BLaER1 (cell line): ENCODE data around the gene ACOT7.
A peak's percentile ranks its signal among the peaks of the same experiment; 100 is the strongest.

Source experiments
- H3K27ac ChIP-seq: shearing (Covaris generic); formaldehyde crosslinking; 2 replicates; pipeline ENCODE4 v1.8.1; 2022
- H3K27me3 ChIP-seq: shearing (Covaris generic); formaldehyde crosslinking; 2 replicates; pipeline ENCODE4 v1.8.1; 2022
- H3K36me3 ChIP-seq: shearing (Covaris generic); formaldehyde crosslinking; 2 replicates; pipeline ENCODE4 v1.8.1; 2022
- H3K4me1 ChIP-seq: shearing (Covaris generic); formaldehyde crosslinking; 2 replicates; pipeline ENCODE4 v1.8.1; 2022
- H3K4me2 ChIP-seq: shearing (Covaris generic); formaldehyde crosslinking; 2 replicates; pipeline ENCODE4 v1.8.1; 2022
- H3K4me3 ChIP-seq: shearing (Covaris generic); formaldehyde crosslinking; 2 replicates; pipeline ENCODE4 v1.8.1; 2022
- H3K9ac ChIP-seq: shearing (Covaris generic); formaldehyde crosslinking; 2 replicates; pipeline ENCODE4 v1.8.1; 2022
- H3K9me3 ChIP-seq: shearing (Covaris generic); formaldehyde crosslinking; 2 replicates; pipeline ENCODE4 v1.8.1; 2022
- H4K20me1 ChIP-seq: shearing (Covaris generic); formaldehyde crosslinking; 2 replicates; pipeline ENCODE4 v1.8.1; 2022
- Cebpa-rat ChIP-seq: shearing (Covaris generic); IDR thresholded peaks from 2 replicates; pipeline ENCODE4 v1.8.1; 2022

The ACOT7 gene

GRCh38 chr1:6351480-6352137 lies 42.0 kb downstream of the ACOT7 start:
- Histone ChIP-seq H3K4me1 (peaks cover 34% of the 10 kb centered on the region), H3K36me3 (peaks cover 18% of the 10 kb centered on the region; the same call in 1 of the 2 replicates), H3K27me3 (no peaks in the 10 kb centered on the region), H3K4me3 (no peak overlapping the region), H3K9ac (no peak overlapping the region), H3K27ac (peak overlapping the region; percentile 13; the same call in 1 of the 2 replicates), H3K9me3 (no peaks in the 10 kb centered on the region), H3K4me2 (no peak overlapping the region), H4K20me1 (peaks cover 30% of the 10 kb centered on the region; the same call in 1 of the 2 replicates)
- no peak for TF ChIP-seq Cebpa-rat

- H3K27ac ChIP-seq = 0 out of 2 replicates have a peak overlapping the region, but pooled peaks have one; percentile 13
- H3K9me3 ChIP-seq = no peaks in the 10 kb centered on the region
- H3K4me2 ChIP-seq = no peak overlapping the region
- H3K27me3 ChIP-seq = no peaks in the 10 kb centered on the region
- no peak for TF ChIP-seq Cebpa-rat
- H3K4me1 ChIP-seq = peaks cover 34% of the 10 kb centered on the region
- H3K36me3 ChIP-seq = peaks cover 28% of the 10 kb centered on the region
- 0 out of 2 replicates have a peak overlapping the region, but pooled peaks have one; percentile 10 for H3K9ac ChIP-seq
- no peak overlapping the region for H3K4me3 ChIP-seq
- peaks cover 30% of the 10 kb centered on the region; the same call in 1 of the 2 replicates for H4K20me1 ChIP-seq
Observed at GRCh38 chr1:6350416-6351088, 43.0 kb downstream of the ACOT7 start.

GRCh38 chr1:6349254-6349943 lies 44.2 kb downstream of the ACOT7 start:
- Histone ChIP-seq H3K4me2 (peak overlapping the region; percentile 79), H3K9me3 (no peaks in the 10 kb centered on the region), H3K36me3 (peaks cover 36% of the 10 kb centered on the region), H3K4me3 (no peak overlapping the region), H3K27me3 (no peaks in the 10 kb centered on the region), H3K4me1 (peaks cover 46% of the 10 kb centered on the region), H4K20me1 (peaks cover 31% of the 10 kb centered on the region; the same call in 1 of the 2 replicates), H3K9ac (peak overlapping the region; percentile 33), H3K27ac (peak overlapping the region; percentile 68)
- no peak for TF ChIP-seq Cebpa-rat

DNA sequence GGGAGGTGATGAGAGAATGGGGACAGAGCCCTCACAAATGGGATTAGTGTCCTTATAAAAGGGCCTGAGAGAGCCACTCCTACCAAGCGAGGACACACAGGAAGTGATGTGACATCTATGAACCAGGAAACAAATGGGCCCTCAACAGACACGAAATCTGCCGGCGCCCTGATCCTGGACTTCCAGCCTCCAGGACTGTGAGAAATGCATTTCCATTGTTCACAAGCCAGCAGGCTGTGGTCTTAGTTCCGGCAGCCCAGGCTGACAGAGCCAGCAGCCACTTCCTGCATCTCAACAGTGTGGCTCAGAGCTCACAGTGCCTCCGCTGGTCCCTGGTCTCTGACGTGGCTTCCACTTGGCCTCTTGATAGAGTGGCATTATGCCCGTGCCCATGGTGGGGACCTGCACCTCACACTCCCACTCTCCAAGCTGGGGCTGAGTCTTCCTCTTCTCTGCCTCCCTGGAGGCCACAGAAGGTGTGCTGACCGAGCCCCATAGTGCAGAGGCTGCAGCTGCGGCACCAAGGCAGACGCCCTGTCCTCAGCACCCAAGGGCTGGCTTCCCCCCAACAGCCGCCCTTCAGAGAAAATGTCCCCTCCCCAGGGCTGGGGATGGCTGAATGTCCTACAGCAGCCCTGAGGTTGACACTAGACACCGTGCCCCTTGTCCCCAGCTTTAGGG lies 44.9 kb downstream of the ACOT7 start:
- Histone ChIP-seq H3K4me3 (peak overlapping the region; percentile 8; the same call in 1 of the 2 replicates), H4K20me1 (peaks cover 33% of the 10 kb centered on the region; the same call in 1 of the 2 replicates), H3K4me1 (peaks cover 46% of the 10 kb centered on the region), H3K9me3 (no peaks in the 10 kb centered on the region), H3K27me3 (no peaks in the 10 kb centered on the region), H3K9ac (peak overlapping the region; percentile 33), H3K27ac (peak overlapping the region; percentile 68), H3K36me3 (peaks cover 36% of the 10 kb centered on the region), H3K4me2 (peak overlapping the region; percentile 79)
- no peak for TF ChIP-seq Cebpa-rat

- TF ChIP-seq Cebpa-rat = no peak
- Histone ChIP-seq H3K27me3 (no peaks in the 10 kb centered on the region), H3K9ac (peak overlapping the region; percentile 33; the same call in 1 of the 2 replicates), H3K27ac (peak overlapping the region; percentile 68), H3K4me1 (peaks cover 48% of the 10 kb centered on the region), H3K4me3 (peak overlapping the region; percentile 8; the same call in 1 of the 2 replicates), H3K4me2 (peak overlapping the region; percentile 79), H3K36me3 (peaks cover 36% of the 10 kb centered on the region), H4K20me1 (peaks cover 40% of the 10 kb centered on the region), H3K9me3 (no peaks in the 10 kb centered on the region)
Observed at GRCh38 chr1:6347641-6348487, 45.7 kb downstream of the ACOT7 start.

DNA sequence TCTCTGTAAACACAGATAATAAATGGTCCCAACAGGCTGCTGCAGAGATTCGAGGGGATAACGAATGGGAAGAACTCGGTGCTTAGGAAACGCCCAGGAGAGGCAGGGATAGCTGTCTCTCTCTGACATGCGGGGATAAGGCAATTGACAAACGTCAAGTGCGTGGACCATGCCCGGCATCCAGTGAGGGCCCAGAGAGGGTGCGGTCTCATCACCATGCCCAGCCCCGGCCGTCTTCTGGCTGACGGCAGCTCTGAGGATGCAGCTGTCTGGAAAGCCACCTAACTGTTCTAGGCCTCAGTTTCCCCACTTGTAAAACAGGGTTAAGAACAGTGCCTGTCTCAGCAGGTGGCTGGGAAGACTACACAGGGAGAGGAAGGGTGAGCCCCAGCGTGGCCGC lies 48.1 kb downstream of the ACOT7 start:
- Histone ChIP-seq H3K27me3 (no peaks in the 10 kb centered on the region), H3K9me3 (no peaks in the 10 kb centered on the region), H3K4me2 (no peak overlapping the region), H3K4me3 (no peak overlapping the region), H3K4me1 (peaks cover 62% of the 10 kb centered on the region), H3K9ac (0 out of 2 replicates have a peak overlapping the region, but pooled peaks have one; percentile 8), H3K36me3 (peaks cover 33% of the 10 kb centered on the region), H3K27ac (no peak overlapping the region), H4K20me1 (peaks cover 22% of the 10 kb centered on the region)
- TF ChIP-seq Cebpa-rat = no peak

GRCh38 chr1:6345009-6345408 lies 48.6 kb downstream of the ACOT7 start:
- TF ChIP-seq Cebpa-rat = no peak
- no peak overlapping the region for H3K4me2 ChIP-seq
- H3K4me3 ChIP-seq = no peak overlapping the region
- H4K20me1 ChIP-seq = peaks cover 18% of the 10 kb centered on the region
- H3K27ac ChIP-seq = no peak overlapping the region
- 0 out of 2 replicates have a peak overlapping the region, but pooled peaks have one; percentile 8 for H3K9ac ChIP-seq
- H3K9me3 ChIP-seq = no peaks in the 10 kb centered on the region
- H3K36me3 ChIP-seq = peaks cover 31% of the 10 kb centered on the region
- H3K4me1 ChIP-seq = peaks cover 61% of the 10 kb centered on the region
- H3K27me3 ChIP-seq = no peaks in the 10 kb centered on the region

GRCh38 chr1:6343506-6344405 lies 49.8 kb downstream of the ACOT7 start:
- no peaks in the 10 kb centered on the region for H3K27me3 ChIP-seq
- H3K4me3 ChIP-seq = no peak overlapping the region
- H3K27ac ChIP-seq = no peak overlapping the region
- peaks cover 18% of the 10 kb centered on the region for H4K20me1 ChIP-seq
- H3K9me3 ChIP-seq = no peaks in the 10 kb centered on the region
- peaks cover 56% of the 10 kb centered on the region for H3K4me1 ChIP-seq
- peak overlapping the region; percentile 53; the same call in 1 of the 2 replicates for H3K4me2 ChIP-seq
- no peak for TF ChIP-seq Cebpa-rat
- H3K36me3 ChIP-seq = peaks cover 32% of the 10 kb centered on the region
- H3K9ac ChIP-seq = no peak overlapping the region
